HEK293 (cell line): ENCODE data around the gene GPATCH3.

Source experiments
- ZBTB21 ChIP-seq: fragments of 450-650 bp; formaldehyde crosslinking; IDR thresholded peaks from 2 replicates; pipeline ENCODE4 v1.5.1; 2017; ENCODE audit warnings: missing biosample characterization, missing genetic modification characterization
- ZNF510 ChIP-seq: fragments of 450-650 bp; formaldehyde crosslinking; IDR thresholded peaks from 2 replicates; pipeline ENCODE4 v1.5.1; 2018; ENCODE audit warnings: mild to moderate bottlenecking, missing genetic modification characterization, missing biosample characterization; ENCODE audit not compliant: insufficient replicate concordance
- ZSCAN5A ChIP-seq: fragments of 450-650 bp; formaldehyde crosslinking; IDR thresholded peaks from 2 replicates; pipeline ENCODE4 v1.5.1; 2016; ENCODE audit warnings: missing biosample characterization, missing genetic modification characterization
- TF ChIP-seq, protein P1 (sequence below): fragments of 450-650 bp; formaldehyde crosslinking; IDR thresholded peaks from 2 replicates; pipeline ENCODE4 v1.5.1; 2016; ENCODE audit warnings: missing biosample characterization, missing genetic modification characterization

DNA sequence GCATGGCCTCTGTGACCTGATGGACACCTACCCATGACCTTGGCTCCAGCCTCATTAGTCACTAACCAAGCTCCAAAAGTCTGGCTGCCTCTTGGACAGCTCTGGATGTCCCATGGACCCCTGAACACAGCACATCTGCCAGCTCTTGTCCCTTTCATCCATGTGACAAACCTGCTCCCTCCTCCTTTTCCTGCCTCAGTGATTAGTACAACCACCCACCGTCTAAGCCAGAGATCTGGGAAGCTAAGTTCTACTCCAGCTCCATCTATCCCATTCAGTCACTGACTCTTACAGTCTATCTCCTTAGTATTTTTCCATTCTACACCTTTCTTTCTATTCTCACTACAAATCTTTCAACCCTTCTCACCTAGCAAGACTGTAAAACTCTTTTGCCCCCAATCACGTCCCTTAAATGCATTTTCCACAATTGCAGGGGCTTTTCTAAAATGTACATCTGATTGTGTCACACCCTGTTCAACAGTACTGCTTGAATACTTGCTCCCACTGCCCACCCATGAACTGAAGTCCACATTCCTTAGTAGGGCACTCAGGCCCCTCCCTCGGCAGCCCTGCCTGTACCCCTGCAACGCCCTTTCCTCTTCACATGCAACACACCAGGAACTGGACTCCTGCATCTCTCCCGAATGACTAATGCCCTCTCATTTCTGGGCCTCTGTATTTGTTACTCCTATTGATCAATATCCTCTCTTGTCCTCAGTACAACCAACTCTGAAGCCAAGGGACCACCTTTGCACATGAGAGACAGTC lies 17.4 kb downstream of the GPATCH3 start:
- no peak for TF ChIP-seq ZNF510 (tag by site-specific recombination)
- TF ChIP-seq ZBTB21 (tag by site-specific recombination), result no peak
- no peak for TF ChIP-seq ZSCAN5A (tag by site-specific recombination)
- TF ChIP-seq, protein P1, sequence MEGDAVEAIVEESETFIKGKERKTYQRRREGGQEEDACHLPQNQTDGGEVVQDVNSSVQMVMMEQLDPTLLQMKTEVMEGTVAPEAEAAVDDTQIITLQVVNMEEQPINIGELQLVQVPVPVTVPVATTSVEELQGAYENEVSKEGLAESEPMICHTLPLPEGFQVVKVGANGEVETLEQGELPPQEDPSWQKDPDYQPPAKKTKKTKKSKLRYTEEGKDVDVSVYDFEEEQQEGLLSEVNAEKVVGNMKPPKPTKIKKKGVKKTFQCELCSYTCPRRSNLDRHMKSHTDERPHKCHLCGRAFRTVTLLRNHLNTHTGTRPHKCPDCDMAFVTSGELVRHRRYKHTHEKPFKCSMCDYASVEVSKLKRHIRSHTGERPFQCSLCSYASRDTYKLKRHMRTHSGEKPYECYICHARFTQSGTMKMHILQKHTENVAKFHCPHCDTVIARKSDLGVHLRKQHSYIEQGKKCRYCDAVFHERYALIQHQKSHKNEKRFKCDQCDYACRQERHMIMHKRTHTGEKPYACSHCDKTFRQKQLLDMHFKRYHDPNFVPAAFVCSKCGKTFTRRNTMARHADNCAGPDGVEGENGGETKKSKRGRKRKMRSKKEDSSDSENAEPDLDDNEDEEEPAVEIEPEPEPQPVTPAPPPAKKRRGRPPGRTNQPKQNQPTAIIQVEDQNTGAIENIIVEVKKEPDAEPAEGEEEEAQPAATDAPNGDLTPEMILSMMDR (tag by site-specific recombination), result no peak
